Left ventricle myocardium inferior (tissue), 1 donor: ENCODE data around the gene PRR33. TPM values are rescaled to one million over a fixed set of nuclear protein-coding genes. Genes with fewer than 3 reads are reported as not detected.

Source experiments
- DNase-seq: peaks from one replicate; pipeline ENCODE4 v3.0.0-alpha.2; 2020
- H3K27ac ChIP-seq: fragments of 200-600 bp; replicated peaks from 2 replicates; pipeline ENCODE4 v1.8.0; 2021
- H3K27me3 ChIP-seq: fragments of 200-600 bp; 2 replicates; pipeline ENCODE4 v1.8.0; 2021; ENCODE audit warnings: low read depth
- H3K36me3 ChIP-seq: fragments of 200-600 bp; 2 replicates; pipeline ENCODE4 v1.8.0; 2021
- H3K4me1 ChIP-seq: fragments of 200-600 bp; 2 replicates; pipeline ENCODE4 v1.8.0; 2021
- H3K4me3 ChIP-seq: fragments of 200-600 bp; 2 replicates; pipeline ENCODE4 v1.8.0; 2021; ENCODE audit warnings: mild to moderate bottlenecking, moderate library complexity
- H3K9me3 ChIP-seq: fragments of 200-600 bp; replicated peaks from 2 replicates; pipeline ENCODE4 v1.8.0; 2021
- intact Hi-C: fragments of 100-400 bp; cut with micrococcal nuclease; formaldehyde crosslinking; loops from one replicate; pipeline ENCODE4 v1.11.0; 2022
- total RNA-seq: library from RNA; stranded (reverse); fragmentation: NEBNext Ultra II Directional; extraction: Animal tissue kit (Norgen Biotek cat#: 25700); gene quantifications from one replicate; pipeline ENCODE4 v1.2.1, GENCODE V29; 2021
- TF ChIP-seq, protein P1 (sequence below): fragments of 200-600 bp; IDR thresholded peaks from 2 replicates; pipeline ENCODE4 v1.8.0; 2021; ENCODE audit warnings: antibody characterized with exemption, mild to moderate bottlenecking, borderline replicate concordance
- donor health status: DM: no; HTN: yes; CAD: no; lungs with severe emphysema.

Gene PRR33
- total RNA-seq, 1 donor from 2014 or later: 2.4 TPM

DNA sequence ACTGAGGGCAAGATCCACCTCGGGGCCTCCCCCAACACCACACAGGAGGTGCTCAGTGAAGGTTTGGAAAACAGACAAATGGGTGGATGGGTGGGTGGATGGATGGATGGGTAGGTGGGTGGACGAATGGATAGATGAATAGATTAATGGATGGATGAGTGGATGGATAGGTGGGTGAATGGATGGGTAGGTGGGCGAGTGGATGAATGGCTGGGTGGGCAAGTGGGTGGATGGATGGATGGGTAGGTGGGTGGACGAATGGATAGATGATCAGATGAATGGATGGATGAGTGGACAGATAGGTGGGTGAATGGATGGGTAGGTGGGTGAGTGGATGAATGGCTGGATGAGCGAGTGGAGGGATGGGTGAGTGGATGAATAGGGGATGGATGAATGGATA is 863 bp upstream of the PRR33 start:
- Histone ChIP-seq H3K36me3 (peaks cover 14% of the 10 kb centered on the region), H3K27ac (peak overlapping the region; percentile 51), H3K27me3 (no peaks in the 10 kb centered on the region), H3K4me3 (no peak overlapping the region), H3K9me3 (no peaks in the 10 kb centered on the region), H3K4me1 (peaks cover 26% of the 10 kb centered on the region)
- intact Hi-C loops: loop anchor here (10.0 kb wide), 1 partner anchor 52 kb away; the partner anchor contains the start of gene MRPL23
- DNase-seq: no peak
- TF ChIP-seq, protein P1, sequence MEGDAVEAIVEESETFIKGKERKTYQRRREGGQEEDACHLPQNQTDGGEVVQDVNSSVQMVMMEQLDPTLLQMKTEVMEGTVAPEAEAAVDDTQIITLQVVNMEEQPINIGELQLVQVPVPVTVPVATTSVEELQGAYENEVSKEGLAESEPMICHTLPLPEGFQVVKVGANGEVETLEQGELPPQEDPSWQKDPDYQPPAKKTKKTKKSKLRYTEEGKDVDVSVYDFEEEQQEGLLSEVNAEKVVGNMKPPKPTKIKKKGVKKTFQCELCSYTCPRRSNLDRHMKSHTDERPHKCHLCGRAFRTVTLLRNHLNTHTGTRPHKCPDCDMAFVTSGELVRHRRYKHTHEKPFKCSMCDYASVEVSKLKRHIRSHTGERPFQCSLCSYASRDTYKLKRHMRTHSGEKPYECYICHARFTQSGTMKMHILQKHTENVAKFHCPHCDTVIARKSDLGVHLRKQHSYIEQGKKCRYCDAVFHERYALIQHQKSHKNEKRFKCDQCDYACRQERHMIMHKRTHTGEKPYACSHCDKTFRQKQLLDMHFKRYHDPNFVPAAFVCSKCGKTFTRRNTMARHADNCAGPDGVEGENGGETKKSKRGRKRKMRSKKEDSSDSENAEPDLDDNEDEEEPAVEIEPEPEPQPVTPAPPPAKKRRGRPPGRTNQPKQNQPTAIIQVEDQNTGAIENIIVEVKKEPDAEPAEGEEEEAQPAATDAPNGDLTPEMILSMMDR: no peak

DNA sequence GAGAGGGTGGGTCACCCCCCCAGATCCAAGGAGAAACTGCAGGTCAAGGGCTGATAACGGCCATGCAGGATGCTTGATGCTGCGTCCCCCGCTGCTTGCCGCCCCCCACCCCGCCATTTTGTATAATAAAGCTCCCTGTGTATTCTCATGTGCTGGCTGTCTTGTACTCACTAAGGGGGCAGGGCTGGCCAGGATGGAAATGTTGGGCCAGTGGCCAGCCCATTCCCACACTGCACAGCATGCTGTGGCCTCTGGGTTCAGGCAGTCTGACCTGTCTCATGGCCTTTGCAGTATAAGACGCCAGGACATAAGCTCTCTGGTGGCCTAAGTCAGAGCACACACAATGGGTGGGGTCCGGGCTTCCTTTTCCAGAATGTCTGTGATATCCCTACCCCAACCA is 421 bp upstream of the PRR33 start:
- H3K4me3 ChIP-seq: no peak overlapping the region
- peaks cover 26% of the 10 kb centered on the region for H3K4me1 ChIP-seq
- no peaks in the 10 kb centered on the region for H3K27me3 ChIP-seq
- TF ChIP-seq, protein P1: no peak
- H3K36me3 ChIP-seq: peaks cover 17% of the 10 kb centered on the region
- intact Hi-C loops: loop anchor here (10.0 kb wide), 1 partner anchor 53 kb away; the partner anchor contains the start of gene MRPL23
- DNase-seq: no peak
- H3K9me3 ChIP-seq: no peaks in the 10 kb centered on the region
- H3K27ac ChIP-seq: peak overlapping the region; percentile 51

DNA sequence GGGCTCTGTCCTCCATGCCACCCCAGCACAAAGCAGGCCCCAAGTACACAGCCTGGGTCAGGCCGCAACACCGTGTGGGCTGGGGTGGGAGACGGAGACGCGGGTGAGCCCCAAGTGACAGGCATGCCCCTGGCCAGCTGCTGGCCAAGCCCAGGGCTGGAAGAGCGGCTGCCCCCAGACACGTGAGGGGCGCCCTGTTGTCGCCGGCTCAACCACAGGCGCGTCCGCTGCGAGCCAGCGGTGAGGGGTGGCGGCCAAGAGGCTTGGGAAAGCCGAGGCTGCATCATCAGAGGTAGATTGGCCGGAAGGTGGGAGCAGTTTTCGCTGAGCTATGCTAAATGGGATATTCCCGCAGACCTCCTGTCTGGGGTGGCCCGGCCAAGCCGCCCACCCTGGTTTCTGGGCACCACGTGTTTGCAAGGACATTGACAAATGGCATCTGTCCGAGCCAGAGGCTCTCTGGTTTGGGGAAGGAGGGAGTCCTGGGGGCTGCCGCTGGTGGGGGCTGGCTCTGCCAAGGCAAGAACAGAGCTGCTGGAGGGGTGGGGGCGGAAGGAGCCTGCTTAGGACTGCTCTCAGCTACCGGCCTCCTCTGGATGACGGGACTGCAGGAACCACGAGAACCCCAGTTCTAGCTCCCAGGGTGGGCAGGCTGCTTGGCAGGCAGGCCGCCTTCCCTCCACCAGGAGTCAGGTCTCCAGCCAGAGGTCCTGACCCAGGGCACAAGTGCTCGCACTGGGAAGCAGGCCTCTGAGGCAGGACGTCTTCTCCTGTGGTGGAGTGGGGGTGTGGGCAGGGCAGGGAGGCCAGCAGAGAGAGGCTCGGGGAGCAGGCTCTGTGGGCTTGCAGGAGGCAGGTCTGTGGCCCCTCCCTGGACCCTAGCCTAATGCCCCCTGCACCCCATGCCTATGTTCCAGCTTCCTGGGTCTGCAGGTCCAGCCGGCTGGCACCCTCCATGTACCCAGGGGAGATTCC is 552 bp downstream of the PRR33 start:
- H3K27me3 ChIP-seq: no peaks in the 10 kb centered on the region
- H3K36me3 ChIP-seq: peaks cover 17% of the 10 kb centered on the region
- peak overlapping the region; percentile 51 for H3K27ac ChIP-seq
- peaks cover 26% of the 10 kb centered on the region for H3K4me1 ChIP-seq
- no peak overlapping the region for H3K4me3 ChIP-seq
- no peaks in the 10 kb centered on the region for H3K9me3 ChIP-seq
- TF ChIP-seq, protein P1: no peak
- DNase-seq: no peak
- intact Hi-C loops: loop anchor here (10.0 kb wide), 1 partner anchor 54 kb away; the partner anchor contains the start of gene MRPL23

DNA sequence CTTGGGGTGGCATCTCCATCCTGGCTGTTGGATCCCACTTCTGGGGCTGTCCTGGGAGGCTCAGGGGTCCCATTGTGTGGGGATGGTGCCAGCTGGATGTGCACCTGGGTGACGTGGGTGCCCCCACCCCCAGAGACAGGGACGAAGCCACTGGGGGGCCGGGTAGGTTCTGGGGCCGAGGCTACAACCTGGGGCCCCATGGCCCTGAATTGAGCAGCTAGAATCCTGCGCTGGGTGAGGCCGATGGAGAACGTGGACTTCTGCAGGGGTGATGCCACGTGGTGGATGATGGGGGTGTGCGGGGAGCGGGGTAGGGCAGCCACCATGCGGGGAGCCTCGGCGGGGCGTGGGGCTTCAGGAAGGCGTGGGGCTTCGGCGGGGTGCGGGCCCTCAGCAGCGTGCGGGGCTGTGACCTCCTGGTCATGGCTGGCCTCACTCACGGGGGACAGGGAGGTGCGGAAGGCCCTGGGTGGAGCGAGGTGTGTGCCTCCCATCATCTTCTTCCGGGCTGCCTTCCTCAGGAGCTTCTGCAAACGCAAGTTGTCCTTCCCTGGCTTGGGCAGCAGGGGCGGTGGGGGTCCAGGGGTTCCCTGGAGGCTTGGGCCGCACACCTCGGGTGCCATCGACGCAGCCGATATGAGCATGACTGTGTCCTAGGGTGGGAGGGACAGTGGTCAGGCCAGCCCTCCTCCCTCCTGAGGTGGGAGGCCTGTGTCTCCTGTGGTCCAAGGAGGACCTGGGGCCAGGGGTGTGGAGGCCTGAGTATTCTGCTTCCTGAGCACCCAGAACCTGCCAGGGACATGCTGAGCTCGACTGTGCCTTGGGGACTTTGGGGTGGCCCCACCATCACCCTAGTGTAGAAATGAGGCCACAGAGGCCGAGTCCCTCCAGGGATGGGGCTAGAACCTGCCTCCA is 1.5 kb downstream of the PRR33 start:
- no peak for DNase-seq
- Histone ChIP-seq H3K4me3 (no peak overlapping the region), H3K27ac (peak overlapping the region; percentile 51), H3K36me3 (peaks cover 19% of the 10 kb centered on the region), H3K4me1 (peaks cover 26% of the 10 kb centered on the region), H3K9me3 (no peaks in the 10 kb centered on the region), H3K27me3 (no peaks in the 10 kb centered on the region)
- intact Hi-C loops: loop anchor here (10.0 kb wide), 1 partner anchor 55 kb away; the partner anchor contains the start of gene MRPL23
- TF ChIP-seq, protein P1: no peak
